GM21723 (cell line): ENCODE results near the gene LCP1.

ENCODE experiments used
- ATAC-seq: cut with Tn5 transposase; IDR thresholded peaks from one replicate; pipeline ENCODE4 v1.9.1; 2021; ENCODE audit warnings: mild to moderate bottlenecking, moderate library complexity; ENCODE audit not compliant: unreplicated experiment

Gene LCP1

DNA sequence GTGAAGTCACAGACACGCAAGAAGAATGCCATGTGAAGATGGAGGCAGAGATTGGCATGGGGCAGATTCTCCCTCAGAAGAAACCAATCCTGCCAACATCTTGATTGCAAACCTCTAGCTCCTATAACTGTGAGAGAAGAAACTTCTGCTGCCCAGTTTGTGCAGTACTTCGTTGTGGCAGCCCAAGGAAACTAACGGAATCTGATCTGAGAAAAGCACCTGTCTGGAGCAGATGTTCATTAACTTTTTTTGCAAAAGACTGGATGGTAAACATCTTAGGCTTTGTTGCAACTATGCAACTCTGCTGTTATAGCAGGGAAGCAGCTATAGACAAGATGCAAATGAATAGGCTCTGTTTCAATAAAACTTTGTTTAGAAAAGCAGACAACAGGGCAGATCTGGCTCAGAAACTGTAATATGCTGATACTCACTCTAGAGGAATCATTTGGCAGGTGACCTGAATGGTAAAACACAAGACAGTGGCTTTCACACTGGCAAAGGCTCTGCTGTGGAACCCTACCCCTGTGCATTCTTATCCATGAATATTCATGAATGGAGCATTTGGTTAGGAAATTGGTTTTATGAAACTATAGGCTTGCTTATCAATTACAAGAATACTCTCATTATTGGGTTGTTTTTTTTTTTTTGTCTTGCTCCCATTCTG is 51.9 kb downstream of the LCP1 start:
- ATAC-seq, result no peak

DNA sequence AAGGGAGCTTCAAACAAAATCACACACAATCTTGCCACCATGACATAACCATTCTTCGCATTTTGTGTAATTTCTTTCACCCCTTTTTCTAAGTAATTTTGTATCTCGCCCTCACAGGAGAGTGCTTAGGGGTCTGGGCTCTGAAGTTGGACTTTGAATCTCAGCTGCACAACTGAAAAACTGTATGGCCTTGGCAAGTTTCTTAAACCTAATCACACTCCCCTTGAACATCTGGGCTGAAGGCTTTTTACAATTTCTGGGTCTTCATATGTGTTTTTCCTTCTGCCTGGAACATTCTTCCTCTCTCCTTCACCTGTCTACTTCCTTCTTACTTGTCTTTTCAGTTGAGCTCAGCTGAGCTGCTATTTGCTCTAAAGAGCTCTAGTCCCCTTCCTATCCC is 52.9 kb downstream of the LCP1 start:
- ATAC-seq, result no peak

DNA sequence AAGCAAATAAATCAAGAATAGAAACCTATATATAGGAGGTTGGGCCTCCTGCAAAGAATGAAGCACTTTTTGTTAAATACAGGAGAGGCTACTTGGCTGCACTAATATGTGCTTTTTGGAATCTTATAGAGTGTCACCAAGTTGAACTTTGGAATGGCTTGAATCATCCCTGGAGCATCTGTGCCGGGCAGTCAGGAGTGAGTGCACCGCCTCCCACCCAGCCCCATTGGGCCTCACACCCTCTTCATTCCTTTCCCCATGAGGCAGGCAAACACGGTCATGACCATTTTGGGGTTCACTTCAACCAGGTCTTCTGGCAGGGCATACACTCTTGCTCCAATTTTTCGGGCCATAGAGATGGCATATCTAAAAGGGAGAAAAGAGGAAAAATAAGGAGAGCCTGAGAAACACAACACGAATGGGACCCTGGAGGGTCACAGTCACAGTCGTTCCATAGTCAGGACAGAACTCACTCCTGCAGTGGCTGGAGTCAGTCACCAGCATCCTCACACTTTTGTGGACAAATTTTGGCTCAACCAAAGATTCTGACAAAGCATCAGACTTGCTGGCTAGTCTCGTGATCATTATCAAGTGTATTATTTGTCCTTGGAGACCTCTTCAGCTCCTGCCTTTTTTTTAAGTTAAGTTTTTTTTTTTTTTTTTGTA is 54.5 kb downstream of the LCP1 start:
- no peak for ATAC-seq

DNA sequence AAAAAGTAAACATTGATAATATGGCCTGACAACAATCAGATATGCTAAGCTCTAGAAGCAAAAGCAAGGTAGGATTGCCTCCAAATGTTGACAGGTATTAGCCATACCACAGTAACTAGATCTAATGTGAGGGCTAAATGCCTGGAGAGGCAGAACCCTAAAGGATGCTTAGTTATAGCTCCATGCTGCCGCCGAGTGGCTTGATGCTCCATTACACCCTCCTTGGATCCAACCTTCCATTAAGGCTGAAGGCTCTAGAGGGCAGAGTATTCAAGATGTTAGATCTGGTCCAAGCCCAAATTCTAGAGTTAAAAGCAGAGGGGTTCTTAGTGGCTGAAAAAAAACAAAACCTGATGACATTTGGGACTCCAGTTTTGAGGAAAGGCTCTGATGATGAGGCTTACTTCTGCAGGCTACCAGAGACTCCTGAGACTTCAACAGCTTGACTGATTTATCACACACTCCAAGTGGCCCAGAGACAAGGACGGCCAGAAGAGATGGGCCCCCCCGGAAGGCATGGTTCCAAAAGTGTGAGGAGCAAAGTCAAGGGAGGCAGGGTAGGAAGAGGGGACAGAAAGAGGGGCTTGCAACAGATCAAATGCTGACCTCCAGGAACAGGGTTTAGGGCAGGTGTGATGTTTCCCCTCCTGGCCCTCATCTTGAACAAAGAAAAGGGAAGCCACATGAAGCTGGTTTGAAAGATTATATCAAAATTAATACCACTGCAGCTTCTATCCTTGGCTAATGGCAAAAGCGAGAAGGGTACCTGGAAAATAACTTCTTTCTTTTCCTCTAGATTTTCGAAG is 55.2 kb downstream of the LCP1 start:
- ATAC-seq, result peak; percentile 85

DNA sequence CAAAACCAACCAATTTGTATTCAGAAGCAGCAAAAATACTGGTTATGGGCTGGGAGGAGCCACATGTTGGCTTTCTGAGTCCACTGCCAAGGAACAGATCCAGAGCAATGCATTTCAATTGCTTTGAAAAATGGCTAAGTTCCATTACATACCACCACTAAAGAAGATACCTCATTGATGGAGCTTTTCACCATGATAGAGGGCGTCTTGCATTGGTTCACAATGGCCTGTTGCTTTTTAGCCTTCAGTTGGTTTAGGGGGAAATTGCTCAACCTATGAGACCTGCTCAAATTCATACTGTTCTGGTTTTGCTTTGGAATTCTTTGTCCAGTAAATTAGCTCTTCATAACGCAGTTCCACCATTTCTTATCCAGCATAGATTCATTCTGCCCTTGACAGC is 55.9 kb downstream of the LCP1 start:
- ATAC-seq, result no peak

DNA sequence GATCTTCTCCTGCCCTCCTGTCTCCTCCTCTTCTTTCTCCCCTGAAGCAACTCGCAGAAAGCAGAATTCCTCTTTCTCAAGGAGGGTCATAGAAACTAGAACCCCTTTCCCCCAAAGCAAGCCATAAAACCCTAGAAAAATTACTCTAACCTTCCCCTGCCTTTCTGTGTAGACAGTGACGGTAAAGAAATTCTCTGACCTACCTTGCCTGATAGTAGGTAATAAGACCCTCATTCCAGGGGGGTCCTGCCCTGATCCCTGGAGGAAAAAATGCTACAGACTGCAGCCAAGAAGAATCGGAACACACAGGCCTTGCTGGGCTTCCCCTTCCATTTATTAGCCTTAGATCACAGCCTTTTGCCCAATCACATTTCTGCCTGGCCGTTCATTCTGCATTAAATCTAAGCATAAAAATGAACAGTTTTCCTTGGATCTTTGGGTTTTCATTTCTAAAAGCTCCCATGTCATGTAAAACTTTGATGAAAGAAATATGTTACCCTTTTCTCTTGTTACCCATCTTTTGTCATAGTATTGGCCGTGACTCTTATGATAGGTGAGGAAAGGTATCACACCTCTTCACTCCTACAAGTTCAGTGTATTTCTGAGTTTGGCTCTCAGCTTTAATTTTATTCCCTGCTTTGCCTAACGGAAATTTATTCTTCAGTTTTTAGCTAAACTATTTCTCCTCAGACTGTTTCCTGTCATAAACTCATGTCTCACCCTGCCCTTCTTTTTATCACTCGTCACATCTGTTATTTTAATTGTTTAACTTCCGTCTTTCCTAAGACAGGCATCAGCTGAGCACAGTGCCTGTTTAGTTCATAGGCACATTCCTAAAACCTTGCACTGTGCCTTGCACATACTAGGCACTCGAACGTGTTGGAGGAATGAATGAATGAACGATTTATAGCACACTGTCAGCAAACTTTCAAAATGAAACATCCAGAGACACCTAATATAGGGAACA is 56.7 kb downstream of the LCP1 start:
- no peak for ATAC-seq

DNA sequence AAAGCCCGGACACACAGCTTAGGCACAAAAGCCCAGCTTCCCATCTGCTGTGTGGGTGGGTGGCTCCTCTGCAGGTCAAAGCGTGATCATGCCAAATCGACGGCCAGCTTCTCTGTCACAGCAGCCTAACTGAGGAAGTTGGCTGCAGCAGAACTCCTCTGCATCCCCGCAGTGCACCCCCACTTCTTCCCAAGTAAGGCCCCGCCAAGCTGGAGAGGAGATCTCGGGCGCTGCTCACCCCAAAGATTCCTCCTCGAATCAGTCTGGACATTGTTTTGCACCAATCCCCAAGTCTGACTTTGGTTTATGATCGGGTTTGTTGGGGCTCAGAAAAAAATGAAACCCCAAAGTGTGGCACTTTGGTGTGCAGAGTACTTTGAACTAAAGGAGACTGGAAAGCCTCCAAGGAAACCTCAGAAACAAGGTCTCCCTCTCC is 57.4 kb downstream of the LCP1 start:
- no peak for ATAC-seq

DNA sequence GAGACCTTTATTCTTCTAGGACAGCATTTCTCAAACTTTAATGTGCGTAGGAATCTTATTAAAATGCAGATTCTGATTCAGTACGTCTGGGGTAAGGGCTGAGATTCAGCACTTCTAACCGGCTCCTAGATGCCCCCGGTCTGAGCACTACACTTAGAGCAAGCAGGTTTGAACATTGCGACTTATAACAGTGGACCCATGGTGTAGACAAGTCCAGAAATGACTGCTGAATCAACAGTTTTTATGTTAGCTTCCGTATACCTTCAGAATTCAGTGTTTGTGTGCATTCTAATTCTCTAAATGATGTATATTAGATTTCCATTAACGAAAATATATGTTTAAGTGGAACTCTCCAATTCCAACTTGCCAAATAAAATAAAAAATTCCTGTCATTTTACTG is 59.7 kb downstream of the LCP1 start:
- no peak for ATAC-seq

DNA sequence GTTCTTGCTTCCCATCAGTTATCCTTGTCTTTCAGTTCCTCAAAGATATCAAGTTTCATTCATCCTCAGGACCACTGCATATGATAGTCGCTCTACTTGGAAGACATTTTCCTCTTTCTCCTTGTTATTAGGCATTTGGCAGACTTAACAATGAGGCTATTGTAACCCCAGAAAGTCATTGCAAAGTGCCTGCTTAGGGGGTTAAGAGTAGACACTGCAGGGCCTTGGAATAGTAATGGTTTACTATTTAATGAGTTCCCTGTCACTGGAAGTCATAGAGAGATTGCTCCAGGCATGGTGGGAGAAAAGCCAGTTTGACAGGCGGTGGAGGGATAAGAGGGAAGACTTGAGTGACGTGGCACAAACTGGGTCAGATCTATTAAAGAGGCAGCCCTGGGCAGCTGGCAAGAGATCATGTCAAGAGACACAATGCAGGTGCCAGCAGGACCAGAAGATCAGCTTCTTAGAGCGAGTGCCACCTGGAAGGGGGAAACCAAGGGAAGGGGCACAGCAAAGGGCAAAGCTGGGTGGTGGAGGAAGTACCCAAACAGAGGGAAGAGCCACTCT is 60.3 kb downstream of the LCP1 start:
- no peak for ATAC-seq

DNA sequence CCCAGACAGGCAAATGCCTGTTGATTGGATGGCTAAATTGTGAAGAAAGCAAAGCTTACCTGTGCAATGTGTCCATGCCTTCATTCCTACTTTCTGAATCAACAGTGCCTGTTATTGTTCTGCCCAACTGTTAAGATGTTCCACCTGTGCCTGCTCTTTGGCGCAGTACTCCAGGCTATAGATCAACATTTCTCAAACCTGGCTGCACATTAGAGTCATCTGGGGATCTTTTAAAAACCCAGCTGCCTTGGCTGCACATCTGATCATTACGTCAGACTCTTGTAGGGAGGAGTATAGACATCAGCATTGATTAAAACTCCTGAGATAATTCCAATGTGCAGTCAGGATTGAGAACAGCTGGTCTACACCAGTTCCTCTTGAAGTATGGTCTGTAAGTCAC is 60.9 kb downstream of the LCP1 start:
- ATAC-seq, result no peak

DNA sequence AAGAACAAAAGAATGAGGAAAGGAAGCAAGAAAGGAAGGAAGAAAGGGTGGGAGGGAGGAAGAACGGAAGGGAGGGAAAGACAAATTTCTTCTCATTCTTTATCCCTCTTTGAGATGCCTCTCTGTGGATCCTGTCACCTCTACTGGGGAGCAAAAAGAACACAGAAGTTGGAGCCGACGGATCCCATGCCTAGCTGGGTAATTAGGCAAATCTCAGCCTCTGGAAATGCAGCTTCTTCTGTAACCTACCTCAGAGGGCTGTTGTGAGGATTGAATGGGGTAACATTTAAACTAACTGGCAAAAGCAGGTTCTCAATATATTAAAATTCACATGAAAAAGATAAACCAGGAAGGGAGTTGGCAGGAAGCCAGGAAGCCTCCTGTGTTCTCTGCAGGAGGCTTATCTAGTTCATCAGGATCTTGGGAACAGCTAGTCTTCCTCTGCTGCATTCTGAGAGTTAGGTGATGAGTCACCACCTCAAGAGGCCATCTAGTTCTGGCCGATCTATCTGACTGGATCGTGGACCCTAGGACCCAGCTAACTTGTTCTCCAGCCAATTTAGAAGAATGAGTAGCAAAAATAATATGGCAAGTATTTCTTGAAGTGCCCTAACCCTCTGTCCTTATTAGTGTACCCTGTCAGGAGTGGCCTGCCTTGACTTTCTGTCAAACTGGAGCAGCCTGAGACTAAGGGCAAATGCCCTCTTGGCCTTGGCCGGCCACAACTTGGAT is 61.9 kb downstream of the LCP1 start:
- no peak for ATAC-seq

DNA sequence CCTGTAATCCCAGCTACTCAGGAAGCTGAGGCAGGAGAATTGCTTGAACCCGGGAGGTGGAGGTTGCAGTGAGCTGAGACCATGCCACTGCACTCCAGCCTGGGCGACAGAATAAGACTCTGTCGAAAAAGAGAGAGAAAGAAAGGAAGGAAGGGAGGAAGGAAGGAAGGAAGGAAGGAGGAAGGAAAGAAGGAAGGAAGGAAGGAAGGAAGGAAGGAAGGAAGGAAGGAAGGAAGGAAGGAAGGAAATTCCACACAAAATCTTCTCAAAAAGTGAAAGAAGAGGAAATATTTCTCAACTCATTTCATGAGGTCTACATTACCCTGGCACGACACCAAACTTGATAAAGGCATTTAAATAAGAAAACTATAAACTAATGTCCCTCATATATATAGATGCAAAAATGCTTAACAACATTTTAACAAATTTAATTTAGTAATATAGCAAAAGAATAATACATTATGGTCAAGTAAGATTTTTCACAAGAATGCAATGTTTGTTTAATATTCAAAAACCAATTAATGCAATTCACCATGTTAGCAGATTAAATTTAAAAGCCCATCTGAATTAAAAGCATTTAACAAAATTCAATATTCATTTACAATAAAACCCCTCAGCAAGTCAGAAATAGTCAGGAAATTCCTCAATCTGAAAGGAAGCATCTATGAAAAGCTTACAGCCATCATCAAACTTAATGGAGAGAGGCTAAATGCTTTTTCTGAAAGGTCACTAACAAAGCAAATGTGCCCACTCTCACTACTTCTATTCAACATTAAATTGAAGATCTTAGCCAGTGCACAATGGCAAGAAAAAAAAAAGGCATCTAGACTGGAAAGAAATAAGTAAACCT is 65.1 kb downstream of the LCP1 start:
- ATAC-seq, result no peak

DNA sequence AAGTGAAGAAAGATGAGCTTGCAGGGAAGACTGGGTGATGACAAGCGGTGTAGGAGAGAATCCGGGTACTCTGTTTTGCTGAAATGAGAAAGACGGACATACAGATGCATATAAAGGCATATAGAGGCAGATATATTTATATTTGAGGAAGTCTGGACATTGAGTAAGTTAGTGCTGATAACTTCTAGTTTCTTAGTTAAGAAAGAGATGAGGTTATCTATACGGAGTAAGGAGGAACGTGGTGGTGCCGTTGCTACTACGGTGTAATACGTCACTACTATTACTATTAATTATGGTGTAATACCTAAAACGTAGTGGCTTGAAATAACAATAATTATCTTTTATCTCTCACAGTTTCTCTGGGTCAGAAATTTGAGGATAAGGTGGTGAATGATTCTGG is 67.4 kb downstream of the LCP1 start:
- no peak for ATAC-seq

DNA sequence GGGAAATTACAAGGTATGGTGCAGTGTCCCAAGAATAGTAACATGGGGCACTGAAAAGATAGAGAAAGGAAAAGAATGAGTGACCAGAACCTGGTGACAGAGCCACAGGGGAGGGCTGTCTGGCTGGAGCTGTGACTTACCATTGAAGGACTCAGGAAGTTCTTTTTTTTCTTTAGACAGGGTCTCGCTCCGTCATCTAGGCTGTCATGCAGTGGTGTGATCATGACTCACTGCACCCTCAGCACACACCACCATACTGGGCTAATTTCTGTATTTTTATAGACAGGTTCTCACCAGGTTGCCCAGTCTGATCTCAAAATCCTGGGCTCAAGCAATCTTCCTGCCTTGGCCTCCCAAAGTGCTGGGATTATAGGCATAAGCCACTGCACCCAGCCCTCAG is 68.4 kb downstream of the LCP1 start:
- ATAC-seq, result no peak

DNA sequence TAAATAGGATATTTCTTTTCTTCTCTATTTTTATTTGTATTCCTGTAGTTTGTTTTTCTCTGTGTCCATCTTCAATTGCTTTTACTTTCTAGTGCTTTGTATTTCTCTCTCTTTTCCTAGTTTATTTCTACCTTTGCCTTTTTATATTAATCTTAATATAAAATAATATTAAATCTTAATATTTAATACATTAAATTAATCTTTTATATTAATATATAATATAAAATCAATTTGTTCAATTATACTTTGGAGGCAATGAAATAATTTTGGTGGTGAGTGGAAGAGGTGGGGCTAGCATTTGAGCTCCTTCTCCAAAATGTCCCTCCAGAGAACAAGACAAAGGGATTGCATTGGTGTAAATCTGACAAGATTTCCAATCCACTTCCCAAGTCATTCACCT is 70.8 kb downstream of the LCP1 start:
- no peak for ATAC-seq

DNA sequence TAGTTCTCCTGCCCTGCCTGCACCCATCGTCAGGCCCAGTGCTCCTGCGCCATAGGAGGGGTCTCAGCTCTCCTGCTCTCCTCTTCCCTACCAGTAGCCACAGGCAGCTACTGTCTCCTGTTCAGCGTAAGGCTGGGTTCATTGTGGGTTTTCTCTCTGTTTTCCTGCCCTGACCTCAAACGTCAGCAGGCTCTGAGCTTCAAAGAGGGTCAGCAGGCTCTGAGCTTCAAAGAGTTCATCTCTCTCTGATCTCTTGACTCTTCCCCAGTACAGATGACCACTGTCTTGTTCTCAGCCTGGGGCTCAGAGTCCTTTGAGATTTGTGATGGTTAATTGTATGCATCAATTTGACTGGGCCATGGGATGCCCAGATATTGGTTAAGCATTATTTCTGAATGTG is 72.5 kb downstream of the LCP1 start:
- no peak for ATAC-seq

DNA sequence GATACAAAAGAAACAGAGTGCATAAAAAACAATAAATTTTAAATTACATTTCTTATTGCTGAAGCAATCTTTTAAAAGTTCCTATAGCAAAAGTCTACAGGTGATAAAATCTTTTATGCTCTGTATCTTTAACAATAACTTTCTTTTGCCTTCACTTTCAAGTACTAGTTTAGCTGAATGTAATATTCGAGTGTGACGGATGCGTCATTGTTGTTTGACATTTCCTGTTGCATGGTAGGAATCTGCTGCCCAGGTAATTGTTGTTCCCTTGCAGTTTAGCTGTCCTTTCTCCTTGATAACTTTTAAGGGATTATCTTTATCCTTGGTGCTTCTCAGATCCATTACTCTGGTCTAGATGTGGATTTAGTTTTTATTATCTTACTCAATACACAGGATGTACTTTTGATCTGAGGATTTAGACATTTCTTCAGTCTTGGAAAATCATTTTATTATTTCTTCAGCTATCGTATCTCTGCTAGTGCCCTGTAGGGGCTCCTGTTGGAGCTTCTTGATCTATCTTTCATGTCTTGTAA is 75.1 kb downstream of the LCP1 start:
- ATAC-seq, result peak; percentile 59

DNA sequence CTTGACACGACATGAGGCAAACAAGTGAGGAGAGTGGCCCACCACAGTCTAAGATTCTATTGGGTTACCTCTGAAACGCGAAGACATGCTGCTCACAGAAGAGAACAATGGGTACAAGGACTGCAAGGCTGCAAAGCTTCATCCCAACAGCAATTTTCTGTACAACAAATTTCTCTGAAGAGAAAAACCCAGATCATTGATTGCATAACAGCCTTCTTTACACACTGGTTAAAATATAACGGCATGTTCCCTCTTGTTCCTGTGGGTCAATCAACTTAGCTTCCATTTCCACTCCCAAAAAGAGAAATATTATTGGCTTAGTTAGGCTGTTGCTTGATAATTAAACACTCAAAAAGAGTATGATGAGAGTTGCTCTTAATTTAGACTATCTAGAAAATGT is 77.1 kb downstream of the LCP1 start, which contains the start of gene CPB2:
TSS of gene CPB2 (minus strand) at position 166 of the 400 bp plus-strand sequence. CDS start at position 142, 24 bp downstream.
- ATAC-seq, result no peak

DNA sequence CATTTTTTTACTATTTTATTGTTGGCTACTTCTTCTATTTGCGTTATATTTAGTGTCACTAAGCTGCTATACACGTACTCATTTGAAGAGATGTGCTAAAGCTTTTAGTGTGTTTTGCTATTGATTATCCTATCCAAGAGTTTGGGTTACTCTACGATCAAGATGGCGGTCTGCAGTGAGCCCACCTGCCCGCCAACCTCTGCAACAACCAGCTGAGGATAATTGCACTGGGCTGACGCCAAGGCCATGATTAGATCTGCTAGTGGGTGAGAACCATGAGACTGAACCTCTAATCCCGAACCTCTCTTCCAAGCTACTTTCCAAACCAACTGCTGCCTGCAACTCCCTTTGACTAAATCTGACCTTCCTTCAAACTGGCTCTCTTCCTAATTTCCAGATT is 78.9 kb downstream of the LCP1 start:
- no peak for ATAC-seq
